ENCODE data around the gene VMAC.

GRCh38 chr19:5932146-5932545 is 27.5 kb downstream of the VMAC start:
- TF ChIP-seq CTCF (IDR thresholded peaks at IDR 0.05; ENCODE audit: low read depth, low read length, poor library complexity, severe bottlenecking), result no peak
- no peak for TF ChIP-seq EZH2phosphoT487 (IDR thresholded peaks at IDR 0.05; ENCODE audit: borderline replicate concordance, low read length)

Measured in DOHH2 (cell line).